Measurements from ENCODE around the gene SPAM1.

- no peak for TF ChIP-seq CTCF (IDR thresholded peaks at IDR 0.05)
- TF ChIP-seq ZFX (IDR thresholded peaks at IDR 0.05; ENCODE audit: borderline replicate concordance): no peak
Observed at GRCh38 chr7:123945938-123946337, 20.9 kb downstream of the SPAM1 start.
